ENCODE results near the gene PLA2G4E.

Gene PLA2G4E

DNA sequence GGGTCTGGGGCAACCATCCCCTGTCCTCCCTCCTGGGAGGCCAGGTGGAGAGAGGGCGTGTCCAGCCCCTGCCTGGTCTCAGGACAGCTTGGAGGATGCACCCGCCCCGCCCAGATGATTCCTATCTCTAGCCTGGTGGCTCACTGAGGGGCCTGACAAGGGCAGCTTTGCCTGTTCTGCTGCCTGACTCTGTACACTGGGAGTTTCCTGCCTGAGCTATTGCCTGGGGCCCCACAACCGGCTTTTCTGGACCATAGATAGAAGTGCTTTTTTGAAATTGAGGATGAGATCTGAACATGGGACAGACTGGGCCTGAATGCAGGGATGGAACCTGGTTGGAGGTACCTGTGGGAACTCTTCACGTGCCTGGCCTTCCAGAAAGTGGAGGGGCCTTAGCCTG, 751 bp upstream of the PLA2G4E start:
- Histone ChIP-seq H3K79me2 (ENCODE audit: insufficient read depth, low read length) (no peaks in the 10 kb centered on the region), H3K27me3 (ENCODE audit: insufficient read depth, low read length) (no peaks in the 10 kb centered on the region; the same call in 1 of the 2 replicates), H3F3A (ENCODE audit: insufficient read depth, low read length) (no peaks in the 10 kb centered on the region), H3K27ac (ENCODE audit: low read depth, low read length, poor library complexity, severe bottlenecking) (no peak overlapping the region), H2AFZ (ENCODE audit: low read length) (no peak overlapping the region), H3K9ac (ENCODE audit: low read length) (no peak overlapping the region), H3K4me3 (ENCODE audit: low read depth, low read length, poor library complexity, severe bottlenecking) (no peak overlapping the region), H3K4me1 (ENCODE audit: insufficient read depth, low read length, severe bottlenecking) (no peaks in the 10 kb centered on the region), H3K36me3 (ENCODE audit: insufficient read depth, low read length) (no peaks in the 10 kb centered on the region), H3K4me2 (ENCODE audit: low read length) (no peak overlapping the region), H4K20me1 (ENCODE audit: insufficient read depth, low read length) (no peaks in the 10 kb centered on the region), H3K9me3 (ENCODE audit: low read length) (no peaks in the 10 kb centered on the region; the same call in 1 of the 2 replicates), H3K9me2 (ENCODE audit: low read depth, low read length) (no peaks in the 10 kb centered on the region)
- TF ChIP-seq, protein P1, sequence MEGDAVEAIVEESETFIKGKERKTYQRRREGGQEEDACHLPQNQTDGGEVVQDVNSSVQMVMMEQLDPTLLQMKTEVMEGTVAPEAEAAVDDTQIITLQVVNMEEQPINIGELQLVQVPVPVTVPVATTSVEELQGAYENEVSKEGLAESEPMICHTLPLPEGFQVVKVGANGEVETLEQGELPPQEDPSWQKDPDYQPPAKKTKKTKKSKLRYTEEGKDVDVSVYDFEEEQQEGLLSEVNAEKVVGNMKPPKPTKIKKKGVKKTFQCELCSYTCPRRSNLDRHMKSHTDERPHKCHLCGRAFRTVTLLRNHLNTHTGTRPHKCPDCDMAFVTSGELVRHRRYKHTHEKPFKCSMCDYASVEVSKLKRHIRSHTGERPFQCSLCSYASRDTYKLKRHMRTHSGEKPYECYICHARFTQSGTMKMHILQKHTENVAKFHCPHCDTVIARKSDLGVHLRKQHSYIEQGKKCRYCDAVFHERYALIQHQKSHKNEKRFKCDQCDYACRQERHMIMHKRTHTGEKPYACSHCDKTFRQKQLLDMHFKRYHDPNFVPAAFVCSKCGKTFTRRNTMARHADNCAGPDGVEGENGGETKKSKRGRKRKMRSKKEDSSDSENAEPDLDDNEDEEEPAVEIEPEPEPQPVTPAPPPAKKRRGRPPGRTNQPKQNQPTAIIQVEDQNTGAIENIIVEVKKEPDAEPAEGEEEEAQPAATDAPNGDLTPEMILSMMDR (IDR thresholded peaks at IDR 0.05; ENCODE audit: low read length): no peak
- TF ChIP-seq EZH2 (IDR thresholded peaks at IDR 0.05; ENCODE audit: borderline replicate concordance, low read length): no peak

DNA sequence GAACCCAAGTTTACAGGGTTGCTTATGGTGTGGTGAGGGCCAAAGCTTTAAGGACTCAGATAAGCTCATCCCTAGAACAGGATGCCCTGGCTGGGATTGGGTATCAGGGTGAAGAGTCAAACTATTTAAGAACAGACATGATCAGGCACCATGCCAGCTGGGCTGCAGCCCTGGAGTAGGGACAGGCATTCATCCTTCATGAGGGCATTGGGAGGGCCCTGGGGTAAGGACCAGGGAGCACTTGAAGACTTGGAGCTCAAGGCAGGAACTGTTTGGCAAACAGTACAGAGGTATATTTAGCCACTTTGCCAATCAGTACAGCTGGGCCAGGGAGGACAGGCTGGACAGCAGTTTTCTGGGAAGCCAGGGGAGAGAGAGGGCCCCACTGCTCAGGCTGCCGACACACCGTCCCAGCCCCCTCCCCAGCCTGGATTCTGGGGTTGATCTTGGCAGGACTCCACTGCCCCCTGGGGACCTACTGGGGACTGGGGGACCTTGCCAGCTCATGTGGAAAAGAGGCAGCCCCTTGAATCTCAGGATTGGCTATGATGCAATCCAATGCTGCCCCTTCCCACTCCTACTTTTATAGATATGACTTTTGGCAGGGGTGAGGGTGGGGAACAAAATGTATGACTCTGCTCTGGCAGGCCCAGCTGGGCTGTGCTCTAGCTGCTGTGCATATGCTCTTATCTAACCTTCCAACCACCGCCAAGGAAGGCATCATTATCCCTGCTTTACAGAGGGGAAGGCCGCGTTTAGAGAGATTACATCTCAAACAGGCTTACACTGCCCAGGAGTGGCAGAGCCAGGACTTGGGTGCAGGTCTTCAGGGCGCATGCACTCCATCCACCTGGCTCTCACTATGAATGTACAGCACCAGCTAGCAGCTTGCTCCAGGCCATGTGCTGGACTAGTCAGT, 2.3 kb downstream of the PLA2G4E start:
- Histone ChIP-seq H3K4me1 (ENCODE audit: insufficient read depth, low read length, severe bottlenecking) (no peaks in the 10 kb centered on the region), H2AFZ (ENCODE audit: low read length) (no peak overlapping the region), H3K9ac (ENCODE audit: low read length) (no peak overlapping the region), H3K27me3 (ENCODE audit: insufficient read depth, low read length) (no peaks in the 10 kb centered on the region; the same call in 1 of the 2 replicates), H3K4me3 (ENCODE audit: low read depth, low read length, poor library complexity, severe bottlenecking) (no peak overlapping the region), H3K36me3 (ENCODE audit: insufficient read depth, low read length) (no peaks in the 10 kb centered on the region), H3K9me2 (ENCODE audit: low read depth, low read length) (no peaks in the 10 kb centered on the region), H4K20me1 (ENCODE audit: insufficient read depth, low read length) (no peaks in the 10 kb centered on the region), H3K27ac (ENCODE audit: low read depth, low read length, poor library complexity, severe bottlenecking) (no peak overlapping the region), H3K79me2 (ENCODE audit: insufficient read depth, low read length) (no peaks in the 10 kb centered on the region), H3F3A (ENCODE audit: insufficient read depth, low read length) (no peaks in the 10 kb centered on the region), H3K4me2 (ENCODE audit: low read length) (no peak overlapping the region), H3K9me3 (ENCODE audit: low read length) (no peaks in the 10 kb centered on the region; the same call in 1 of the 2 replicates)
- TF ChIP-seq, protein P1 (IDR thresholded peaks at IDR 0.05; ENCODE audit: low read length): no peak
- TF ChIP-seq EZH2 (IDR thresholded peaks at IDR 0.05; ENCODE audit: borderline replicate concordance, low read length): no peak

DNA sequence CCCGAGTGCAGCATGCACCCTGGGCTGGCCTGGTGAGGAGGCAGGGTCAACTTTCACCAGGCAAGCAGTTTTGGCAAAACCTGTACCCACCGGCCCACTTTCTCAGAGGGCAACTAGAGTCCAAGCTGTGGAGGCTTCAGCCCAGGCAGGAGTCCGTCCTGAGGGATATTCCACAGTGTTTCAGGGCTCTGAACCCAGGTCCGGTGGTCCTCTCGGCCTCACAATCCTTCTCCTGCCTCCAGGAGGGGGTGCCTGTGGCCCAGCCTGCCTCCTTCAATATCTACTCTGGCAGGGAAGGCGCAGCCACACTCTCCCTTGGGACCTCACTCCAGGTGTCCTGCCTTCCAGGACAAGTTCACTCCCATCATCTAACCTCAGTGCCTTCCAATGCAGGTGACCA, 3.9 kb downstream of the PLA2G4E start:
- H3K27me3 ChIP-seq (ENCODE audit: insufficient read depth, low read length): no peaks in the 10 kb centered on the region; the same call in 1 of the 2 replicates
- no peak overlapping the region for H3K27ac ChIP-seq (ENCODE audit: low read depth, low read length, poor library complexity, severe bottlenecking)
- H3F3A ChIP-seq (ENCODE audit: insufficient read depth, low read length): no peaks in the 10 kb centered on the region
- no peaks in the 10 kb centered on the region; the same call in 1 of the 2 replicates for H3K9me3 ChIP-seq (ENCODE audit: low read length)
- H2AFZ ChIP-seq (ENCODE audit: low read length): no peak overlapping the region
- no peaks in the 10 kb centered on the region for H3K36me3 ChIP-seq (ENCODE audit: insufficient read depth, low read length)
- no peaks in the 10 kb centered on the region for H3K79me2 ChIP-seq (ENCODE audit: insufficient read depth, low read length)
- H3K4me3 ChIP-seq (ENCODE audit: low read depth, low read length, poor library complexity, severe bottlenecking): no peak overlapping the region
- H4K20me1 ChIP-seq (ENCODE audit: insufficient read depth, low read length): no peaks in the 10 kb centered on the region
- H3K4me1 ChIP-seq (ENCODE audit: insufficient read depth, low read length, severe bottlenecking): no peaks in the 10 kb centered on the region
- no peak overlapping the region for H3K9ac ChIP-seq (ENCODE audit: low read length)
- no peaks in the 10 kb centered on the region for H3K9me2 ChIP-seq (ENCODE audit: low read depth, low read length)
- no peak overlapping the region for H3K4me2 ChIP-seq (ENCODE audit: low read length)
- TF ChIP-seq, protein P1 (IDR thresholded peaks at IDR 0.05; ENCODE audit: low read length): no peak
- TF ChIP-seq EZH2 (IDR thresholded peaks at IDR 0.05; ENCODE audit: borderline replicate concordance, low read length): no peak
